Subcutaneous abdominal adipose tissue (tissue), 5 donors: ENCODE results near the gene ORAI3.

Experiments
- H3K27ac ChIP-seq: one replicate; pipeline ENCODE4 v1.7.0; 2013; ENCODE audit warnings: low read depth, mild to moderate bottlenecking, inconsistent platforms, low read length, moderate library complexity
- H3K27me3 ChIP-seq, 5 donors: one replicate each; pipeline ENCODE4 v1.7.0; 2013; ENCODE audit warnings: low read length in 5 of 5, inconsistent platforms in 1 of 5; ENCODE audit not compliant: control insufficient read depth in 5 of 5, insufficient read depth in 4 of 5
- H3K36me3 ChIP-seq, 5 donors: one replicate each; pipeline ENCODE4 v1.7.0; 2013; ENCODE audit warnings: low read length in 5 of 5; ENCODE audit not compliant: control insufficient read depth in 5 of 5, insufficient read depth in 5 of 5
- H3K4me1 ChIP-seq, 5 donors: one replicate each; pipeline ENCODE4 v1.7.0; 2013; ENCODE audit warnings: low read length in 5 of 5, mild to moderate bottlenecking in 3 of 5, moderate library complexity in 1 of 5; ENCODE audit not compliant: control insufficient read depth in 5 of 5, insufficient read depth in 5 of 5
- H3K4me3 ChIP-seq, 5 donors: one replicate each; pipeline ENCODE4 v1.7.0; 2013; ENCODE audit warnings: low read length in 5 of 5, low read depth in 1 of 5
- H3K9ac ChIP-seq, 5 donors: one replicate each; pipeline ENCODE4 v1.7.0; 2013; ENCODE audit warnings: low read length in 5 of 5, mild to moderate bottlenecking in 4 of 5, moderate library complexity in 3 of 5
- H3K9me3 ChIP-seq, 5 donors: one replicate each; pipeline ENCODE4 v1.7.0; 2013; ENCODE audit warnings: low read length in 5 of 5; ENCODE audit not compliant: control insufficient read depth in 5 of 5
- donor health status: healthy.
- donor health status: healthy.
- donor health status: healthy.
- donor health status: healthy.
- donor health status: healthy.

The ORAI3 gene

GRCh38 chr16:30944352-30944751 lies 4.5 kb upstream of the ORAI3 start:
- no peak overlapping the region for H3K27ac ChIP-seq
- no peak overlapping the region for H3K4me3 ChIP-seq
- no peaks in the 10 kb centered on the region for H3K27me3 ChIP-seq
- peaks cover 3 to 35% (median 19%) of the 10 kb centered on the region in 5 donors for H3K36me3 ChIP-seq
- H3K4me1 ChIP-seq = peaks cover 4 to 22% (median 9%) of the 10 kb centered on the region in 5 donors
- H3K9ac ChIP-seq = no peak overlapping the region
- H3K9me3 ChIP-seq = no peaks in the 10 kb centered on the region

DNA sequence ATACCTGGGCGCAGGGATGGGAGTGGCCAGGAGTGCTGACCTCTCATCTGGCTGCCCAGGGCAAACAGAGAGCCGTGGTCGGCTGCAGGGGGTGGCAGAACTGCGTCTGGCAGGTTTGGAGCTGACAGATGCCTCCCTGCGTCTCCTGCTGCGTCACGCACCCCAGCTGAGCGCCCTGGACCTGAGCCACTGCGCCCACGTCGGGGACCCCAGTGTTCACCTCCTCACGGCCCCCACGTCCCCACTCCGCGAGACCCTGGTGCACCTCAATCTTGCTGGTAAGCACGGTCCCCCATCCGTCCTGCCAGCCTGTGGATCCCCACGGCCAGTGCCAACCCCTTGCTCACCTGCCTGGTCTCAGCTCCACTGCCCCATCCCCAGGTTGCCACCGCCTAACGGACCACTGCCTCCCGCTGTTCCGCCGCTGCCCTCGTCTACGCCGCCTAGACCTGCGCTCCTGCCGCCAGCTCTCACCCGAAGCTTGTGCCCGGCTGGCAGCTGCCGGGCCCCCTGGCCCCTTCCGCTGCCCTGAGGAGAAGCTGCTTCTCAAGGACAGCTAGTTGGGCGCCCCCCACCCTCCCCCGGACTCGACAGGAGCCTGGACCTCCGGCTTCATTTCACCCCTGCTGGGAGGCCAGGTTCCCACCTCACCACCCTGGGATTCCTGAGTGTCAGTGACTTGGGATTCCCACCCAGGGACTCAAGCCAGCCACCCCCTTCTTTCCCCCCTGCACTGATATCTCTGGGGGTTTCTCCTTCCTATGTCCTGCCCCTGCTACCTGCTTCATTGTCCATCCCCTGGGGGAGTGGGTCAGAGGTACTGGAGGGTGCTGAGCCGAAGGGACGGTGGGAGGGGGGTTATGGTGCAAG lies 2.0 kb upstream of the ORAI3 start:
- Histone ChIP-seq H3K36me3 (peaks cover 3 to 31% (median 17%) of the 10 kb centered on the region in 5 donors), H3K4me3 (no peak overlapping the region), H3K9me3 (no peaks in the 10 kb centered on the region), H3K27ac (no peak overlapping the region), H3K9ac (no peak overlapping the region), H3K4me1 (peaks cover 5 to 43% (median 34%) of the 10 kb centered on the region in 5 donors), H3K27me3 (no peaks in the 10 kb centered on the region)

DNA sequence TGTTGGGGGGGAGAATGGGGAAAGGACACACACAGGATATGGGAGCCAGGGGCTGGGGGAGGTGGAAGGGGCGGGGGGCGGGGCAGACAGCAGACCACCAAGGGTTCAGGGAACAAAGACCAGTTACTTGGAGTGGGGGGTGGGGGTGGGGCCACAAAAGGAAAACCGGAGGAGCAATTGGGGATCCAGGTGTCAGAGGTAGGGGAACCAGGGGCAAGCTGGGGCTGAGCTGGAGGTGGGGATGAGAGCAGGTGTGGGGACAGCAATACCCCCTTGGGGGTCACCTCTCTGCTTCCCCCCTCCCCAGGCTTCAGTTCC lies 1.4 kb upstream of the ORAI3 start:
- H3K4me3 ChIP-seq = no peak overlapping the region
- peaks cover 5 to 42% (median 32%) of the 10 kb centered on the region in 5 donors for H3K4me1 ChIP-seq
- peaks cover 3 to 30% (median 17%) of the 10 kb centered on the region in 5 donors for H3K36me3 ChIP-seq
- no peaks in the 10 kb centered on the region for H3K27me3 ChIP-seq
- peak overlapping the region in 1 of 5 donors; percentile 17 for H3K9ac ChIP-seq
- no peak overlapping the region for H3K27ac ChIP-seq
- H3K9me3 ChIP-seq = no peaks in the 10 kb centered on the region

DNA sequence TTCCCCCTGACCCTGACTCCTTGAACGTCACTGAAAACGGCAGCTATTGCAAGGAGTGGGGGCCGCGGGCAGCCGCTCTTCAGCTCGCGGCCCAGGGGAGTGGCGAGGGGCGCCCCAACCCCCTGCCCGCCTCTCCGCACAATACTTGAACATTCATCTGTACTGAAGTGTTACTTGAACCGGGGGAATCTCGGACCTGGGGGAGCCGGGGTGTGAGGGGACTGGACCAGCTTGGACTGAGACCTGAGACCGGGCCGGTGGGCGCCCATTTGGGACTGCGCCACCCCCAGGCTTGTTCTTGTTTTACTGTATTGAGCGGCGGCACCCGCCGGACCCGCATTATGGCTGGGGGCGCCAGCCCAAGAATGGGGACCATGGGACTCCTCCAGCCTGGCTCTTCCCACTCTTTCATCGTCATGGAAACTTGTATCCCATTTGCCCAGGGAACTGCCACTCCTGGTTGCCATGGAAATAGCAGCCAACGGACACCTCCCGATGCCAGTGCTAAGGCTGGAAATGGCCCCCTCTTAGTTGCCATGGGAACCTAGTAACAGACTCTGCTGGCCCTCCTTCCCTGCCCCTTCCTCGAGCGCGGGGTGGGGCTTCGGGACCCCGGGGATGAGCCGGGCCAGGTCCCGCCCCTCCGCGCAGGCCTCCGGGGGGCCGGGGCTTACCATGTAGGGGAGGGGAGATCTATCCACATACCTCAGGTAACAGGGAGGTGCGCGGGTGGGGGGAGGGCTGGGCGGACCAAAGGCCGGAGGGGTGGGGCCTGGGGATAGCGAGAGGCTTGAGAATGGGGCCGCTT lies 805 bp upstream of the ORAI3 start:
- no peaks in the 10 kb centered on the region for H3K27me3 ChIP-seq
- peaks cover 5 to 44% (median 32%) of the 10 kb centered on the region in 5 donors for H3K4me1 ChIP-seq

GRCh38 chr16:30949650-30950515 lies 1.0 kb downstream of the ORAI3 start:
- no peaks in the 10 kb centered on the region for H3K27me3 ChIP-seq
- H3K4me1 ChIP-seq = peaks cover 8 to 55% (median 46%) of the 10 kb centered on the region in 5 donors
- peak overlapping the region; percentile 39 to 83 (median 76) for H3K9ac ChIP-seq
- H3K9me3 ChIP-seq = no peaks in the 10 kb centered on the region
- H3K27ac ChIP-seq = peak overlapping the region; percentile 72
- peaks cover 0 to 21% (median 8%) of the 10 kb centered on the region in 5 donors for H3K36me3 ChIP-seq
- peak overlapping the region; percentile 71 to 96 (median 81) for H3K4me3 ChIP-seq

More for the DNA sequence above, 805 bp upstream of the ORAI3 start:
- peaks cover 3 to 26% (median 14%) of the 10 kb centered on the region in 5 donors for H3K36me3 ChIP-seq
- H3K4me3 ChIP-seq = peak overlapping the region; percentile 13 to 82 (median 72)
- H3K9ac ChIP-seq = peak overlapping the region in 2 of 5 donors; percentile 76 to 83
- no peaks in the 10 kb centered on the region for H3K9me3 ChIP-seq
- H3K27ac ChIP-seq = peak overlapping the region; percentile 72

DNA sequence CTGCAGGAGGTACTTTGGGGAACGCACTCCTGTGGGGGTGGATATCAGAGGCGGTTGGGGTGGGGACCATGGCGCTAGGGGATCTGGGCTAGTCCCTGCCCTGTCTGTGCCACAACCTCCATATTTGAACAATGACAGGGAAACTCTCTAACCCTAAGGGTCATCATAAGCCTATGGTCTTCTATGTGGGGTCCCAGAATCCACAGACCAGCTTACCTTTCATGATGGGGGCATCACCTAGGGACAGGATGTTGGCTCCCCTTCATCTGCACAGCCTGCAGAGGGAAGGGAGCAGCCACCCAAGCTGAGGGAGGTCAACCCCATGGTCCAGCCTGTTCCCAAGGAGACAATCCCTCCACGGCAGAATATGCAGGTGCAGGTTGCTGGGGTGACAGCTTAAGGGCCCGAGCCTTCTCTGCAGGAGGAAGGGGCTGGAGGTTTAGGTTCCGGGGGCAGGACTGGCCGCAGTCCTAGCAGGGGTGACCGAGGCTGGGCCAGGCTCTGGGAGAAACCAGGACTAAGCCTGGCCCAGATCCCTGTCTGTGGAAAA lies 1.7 kb downstream of the ORAI3 start:
- H3K36me3 ChIP-seq = peaks cover 0 to 18% (median 8%) of the 10 kb centered on the region in 5 donors
- H3K27me3 ChIP-seq = no peaks in the 10 kb centered on the region
- peak overlapping the region; percentile 72 for H3K27ac ChIP-seq
- H3K4me3 ChIP-seq = peak overlapping the region; percentile 71 to 96 (median 81)
- no peaks in the 10 kb centered on the region for H3K9me3 ChIP-seq
- peak overlapping the region in 3 of 5 donors; percentile 76 to 83 (median 83) for H3K9ac ChIP-seq
- H3K4me1 ChIP-seq = peaks cover 8 to 55% (median 46%) of the 10 kb centered on the region in 5 donors

GRCh38 chr16:30951193-30951592 lies 2.3 kb downstream of the ORAI3 start:
- peaks cover 0 to 18% (median 8%) of the 10 kb centered on the region in 5 donors for H3K36me3 ChIP-seq
- H3K4me1 ChIP-seq = peaks cover 8 to 56% (median 46%) of the 10 kb centered on the region in 5 donors
- no peak overlapping the region for H3K9ac ChIP-seq
- no peaks in the 10 kb centered on the region for H3K27me3 ChIP-seq
- H3K4me3 ChIP-seq = no peak overlapping the region
- no peaks in the 10 kb centered on the region for H3K9me3 ChIP-seq
- H3K27ac ChIP-seq = peak overlapping the region; percentile 30

DNA sequence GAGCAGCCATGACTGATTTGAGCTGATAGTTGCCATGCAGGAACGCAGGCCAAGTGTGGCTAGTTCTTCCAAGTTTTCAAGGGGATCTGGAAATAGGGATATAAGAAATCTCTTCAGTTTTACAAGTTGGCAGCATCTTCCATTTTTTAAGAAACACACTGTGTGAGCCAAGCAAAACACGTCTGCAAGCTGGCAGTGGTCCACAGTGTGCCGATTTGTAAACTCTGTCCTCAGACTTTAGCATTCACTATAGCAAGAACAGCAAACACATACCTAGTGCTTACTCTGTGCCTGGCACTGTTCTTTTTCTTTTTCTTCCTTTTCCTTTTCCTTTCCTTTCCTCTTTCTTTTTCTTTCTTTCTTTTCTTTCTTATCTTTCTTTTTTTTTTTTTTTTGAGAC lies 2.9 kb downstream of the ORAI3 start:
- Histone ChIP-seq H3K4me1 (peaks cover 8 to 61% (median 48%) of the 10 kb centered on the region in 5 donors), H3K9me3 (no peaks in the 10 kb centered on the region), H3K27ac (peak overlapping the region; percentile 30), H3K9ac (no peak overlapping the region), H3K4me3 (no peak overlapping the region), H3K36me3 (peaks cover 0 to 14% (median 4%) of the 10 kb centered on the region in 5 donors), H3K27me3 (no peaks in the 10 kb centered on the region)

GRCh38 chr16:30953111-30953510 lies 4.2 kb downstream of the ORAI3 start:
- peaks cover 7 to 65% (median 52%) of the 10 kb centered on the region in 5 donors for H3K4me1 ChIP-seq
- H3K9me3 ChIP-seq = no peaks in the 10 kb centered on the region
- H3K9ac ChIP-seq = no peak overlapping the region
- H3K27ac ChIP-seq = no peak overlapping the region
- no peak overlapping the region for H3K4me3 ChIP-seq
- no peaks in the 10 kb centered on the region for H3K27me3 ChIP-seq
- H3K36me3 ChIP-seq = peaks cover 0 to 8% (median 0%) of the 10 kb centered on the region in 5 donors
